Spleen (tissue), 11 donors: ENCODE results near the gene SOX5. TPM values are rescaled to one million over a fixed set of nuclear protein-coding genes. Genes with fewer than 3 reads are reported as not detected.
A peak's percentile ranks its signal among the peaks of the same experiment; 100 is the strongest.

ENCODE experiments used
- DNase-seq: peaks from one replicate; pipeline ENCODE4 v3.0.0-alpha.2; 2020
- H3K27ac ChIP-seq, 8 donors: fragments of 200-600 bp; sonication (generic) in 7 of 8; 1 replicate in 4 of 8; 2 replicates in 4 of 8; pipeline versions ENCODE4 v1.5.0 to v1.8.0; 2016 to 2021; ENCODE audit warnings: inconsistent platforms in 4 of 8, mild to moderate bottlenecking in 4 of 8, moderate library complexity in 1 of 8
- H3K27me3 ChIP-seq, 7 donors: fragments of 200-600 bp; sonication (generic) in 6 of 7; replicated peaks in 1 of 7; 1 replicate in 4 of 7; 2 replicates in 3 of 7; pipeline versions ENCODE4 v1.5.0 to v1.8.0; 2016 to 2021; ENCODE audit warnings: inconsistent platforms in 3 of 7, mild to moderate bottlenecking in 1 of 7
- H3K36me3 ChIP-seq, 6 donors: fragments of 200-600 bp; sonication (generic) in 5 of 6; 1 replicate in 4 of 6; 2 replicates in 2 of 6; pipeline versions ENCODE4 v1.5.0 to v1.8.0; 2016 to 2021; ENCODE audit warnings: inconsistent platforms in 2 of 6
- H3K4me1 ChIP-seq, 6 donors: fragments of 200-600 bp; sonication (generic) in 5 of 6; 1 replicate in 3 of 6; 2 replicates in 3 of 6; pipeline versions ENCODE4 v1.5.0 to v1.8.0; 2016 to 2021; ENCODE audit warnings: inconsistent platforms in 3 of 6
- H3K4me3 ChIP-seq, 8 donors: fragments of 200-600 bp; sonication (generic) in 7 of 8; 1 replicate in 4 of 8; 2 replicates in 4 of 8; pipeline versions ENCODE4 v1.5.0 to v1.8.0; 2016 to 2021; ENCODE audit warnings: inconsistent platforms in 4 of 8, mild to moderate bottlenecking in 4 of 8, moderate library complexity in 2 of 8
- H3K9me3 ChIP-seq, 8 donors: fragments of 200-600 bp; sonication (generic) in 7 of 8; 1 replicate in 4 of 8; 2 replicates in 4 of 8; pipeline versions ENCODE4 v1.5.0 to v1.8.0; 2016 to 2021; ENCODE audit warnings: inconsistent platforms in 4 of 8
- CTCF ChIP-seq, 11 experiments: fragments of 200-600 bp in 7 of 11; fragments of 450-650 bp in 4 of 11; sonication (generic) in 4 of 11; IDR thresholded peaks in 8 of 11; conservative IDR thresholded peaks in 3 of 11; 1 replicate in 7 of 11; 2 replicates in 4 of 11; pipeline versions ENCODE4 v1.4.0 to v1.8.0; 2016 to 2021; ENCODE audit warnings: antibody characterized with exemption in 11 of 11, inconsistent platforms in 4 of 11, mild to moderate bottlenecking in 1 of 11
- POLR2A ChIP-seq, 3 donors: fragments of 450-650 bp; IDR thresholded peaks; one replicate each; pipeline ENCODE4 v1.5.1; 2017; ENCODE audit warnings: antibody characterized with exemption in 3 of 3, mild to moderate bottlenecking in 1 of 3
- POLR2AphosphoS5 ChIP-seq, 3 donors: sonication (generic); formaldehyde crosslinking; IDR thresholded peaks; one replicate each; pipeline ENCODE4 v1.5.1; 2017; ENCODE audit warnings: antibody characterized with exemption in 3 of 3
- WGBS, 5 donors: extraction: QIAGEN DNeasy Blood & Tissue Kit in 3 of 5; methylation state at CpG; one replicate each; pipeline versions ENCODE4 v1.1.5 to v1.1.7; 2013 to 2018; 5-methylcytosine and 5-hydroxymethylcytosine counted together
- intact Hi-C: fragments of 100-400 bp; cut with DNase I; formaldehyde crosslinking; loops from one replicate; pipeline ENCODE4 v1.15.0; 2023; ENCODE audit warnings: low total_unique reads
- polyA plus RNA-seq, 3 donors: library from polyadenylated mRNA; stranded (reverse); fragments of 200-250 nt; gene quantifications; one replicate each; pipeline ENCODE4 v1.2.1, GENCODE V29; 2013
- total RNA-seq, 7 donors: library from RNA; depleted of rRNA in 3 of 7; stranded (reverse); fragments of >200 nt in 3 of 7; fragmentation: NEBNext Ultra II Directional in 4 of 7; extraction: Animal tissue kit (Norgen Biotek cat#: 25700) in 4 of 7; gene quantifications; one replicate each; pipeline versions ENCODE4 v1.1.0 to v1.2.1, GENCODE V29; 2016 to 2021
- donor health status: healthy with polysubstance abuse.
- donor health status: DM: no; HTN: no; CAD: no; lungs with moderate emphysema.
- donor health status: DM: no; HTN: no; CAD: no.
- donor health status: Bipolar disorder and iron deficiency.
- donor health status: healthy.
- donor health status: DM: no; HTN: no; CAD: no.
- donor health status: DM: yes; HTN: yes; CAD: no.

Gene SOX5
- total and polyA plus RNA-seq, 10 donors: 0.20 to 21.3 (median 8.7) TPM

- 73 to 90% (median 86%) methylated on average over 4 of the region's 4 CpGs for WGBS, 5 donors
- Histone ChIP-seq H3K4me3 (no peak overlapping the region), H3K36me3 (peaks cover 0 to 1% (median 0%) of the 10 kb centered on the region in 6 donors), H3K4me1 (no peaks in the 10 kb centered on the region), H3K27me3 (no peaks in the 10 kb centered on the region), H3K9me3 (peaks cover 0 to 2% (median 0%) of the 10 kb centered on the region in 8 donors), H3K27ac (no peak overlapping the region)
- no peak for DNase-seq
- intact Hi-C loops: no loop called here
- TF ChIP-seq POLR2A (IDR thresholded peaks at IDR 0.05): no peak
These were observed 402.7 kb downstream of the SOX5 start for GRCh38 chr12:23546756-23547155.

GRCh38 chr12:23543767-23544166 lies 405.7 kb downstream of the SOX5 start:
- no peaks in the 10 kb centered on the region for H3K4me1 ChIP-seq
- no peak overlapping the region for H3K4me3 ChIP-seq
- 75 to 87% (median 79%) methylated on average over 1 of the region's 1 CpG for WGBS, 5 donors
- H3K36me3 ChIP-seq: peaks cover 0 to 4% (median 0%) of the 10 kb centered on the region in 6 donors
- no peaks in the 10 kb centered on the region for H3K27me3 ChIP-seq
- no peak for TF ChIP-seq POLR2AphosphoS5 (IDR thresholded peaks at IDR 0.05)
- TF ChIP-seq POLR2A (IDR thresholded peaks at IDR 0.05): no peak
- TF ChIP-seq CTCF (IDR thresholded peaks at IDR 0.05 in 8 of 11, conservative IDR thresholded peaks at IDR 0.05 in 3 of 11): no peak
- intact Hi-C loops: no loop called here
- peaks cover 0 to 4% (median 0%) of the 10 kb centered on the region in 8 donors for H3K9me3 ChIP-seq
- no peak for DNase-seq
- H3K27ac ChIP-seq: no peak overlapping the region

- no peak overlapping the region for H3K4me3 ChIP-seq
- no peak overlapping the region for H3K27ac ChIP-seq
- DNase-seq: no peak
- intact Hi-C loops: no loop called here
- H3K9me3 ChIP-seq: peaks cover 0 to 4% (median 0%) of the 10 kb centered on the region in 8 donors
- TF ChIP-seq POLR2A (IDR thresholded peaks at IDR 0.05): no peak
- TF ChIP-seq CTCF (IDR thresholded peaks at IDR 0.05 in 8 of 11, conservative IDR thresholded peaks at IDR 0.05 in 3 of 11): no peak
- TF ChIP-seq POLR2AphosphoS5 (IDR thresholded peaks at IDR 0.05): no peak
- no peaks in the 10 kb centered on the region for H3K4me1 ChIP-seq
- WGBS, 5 donors: 91 to 97% (median 96%) methylated on average over 3 of the region's 3 CpGs
- H3K27me3 ChIP-seq: no peaks in the 10 kb centered on the region
- H3K36me3 ChIP-seq: peaks cover 0 to 4% (median 0%) of the 10 kb centered on the region in 6 donors
These were observed 407.3 kb downstream of the SOX5 start for GRCh38 chr12:23542187-23542586.

GRCh38 chr12:23540572-23540971 lies 408.9 kb downstream of the SOX5 start:
- H3K4me1 ChIP-seq: no peaks in the 10 kb centered on the region
- DNase-seq: no peak
- TF ChIP-seq POLR2A (IDR thresholded peaks at IDR 0.05) (no peak), CTCF (IDR thresholded peaks at IDR 0.05 in 8 of 11, conservative IDR thresholded peaks at IDR 0.05 in 3 of 11) (no peak), POLR2AphosphoS5 (IDR thresholded peaks at IDR 0.05) (no peak)
- intact Hi-C loops: no loop called here
- no peaks in the 10 kb centered on the region for H3K27me3 ChIP-seq
- 78 to 91% (median 85%) methylated on average over 7 of the region's 7 CpGs for WGBS, 5 donors
- H3K4me3 ChIP-seq: no peak overlapping the region
- H3K27ac ChIP-seq: no peak overlapping the region
- H3K36me3 ChIP-seq: peaks cover 0 to 4% (median 0%) of the 10 kb centered on the region in 6 donors
- peaks cover 0 to 4% (median 0%) of the 10 kb centered on the region in 8 donors for H3K9me3 ChIP-seq

- Histone ChIP-seq H3K27me3 (no peaks in the 10 kb centered on the region), H3K9me3 (peaks cover 0 to 4% (median 0%) of the 10 kb centered on the region in 8 donors), H3K4me1 (no peaks in the 10 kb centered on the region), H3K27ac (peak overlapping the region in 5 of 8 donors; percentile 20 to 61 (median 49)), H3K4me3 (no peak overlapping the region), H3K36me3 (no peaks in the 10 kb centered on the region)
- TF ChIP-seq POLR2AphosphoS5 (IDR thresholded peaks at IDR 0.05) (peak in 2 of 3 donors; percentile 49 to 54), POLR2A (IDR thresholded peaks at IDR 0.05) (no peak)
- 82 to 91% (median 83%) methylated on average over 7 of the region's 7 CpGs for WGBS, 5 donors
- intact Hi-C loops: no loop called here
- DNase-seq: peak; percentile 85
These were observed 413.2 kb downstream of the SOX5 start for GRCh38 chr12:23536293-23536692.
